ENCODE measurements around the gene C2CD4C. TPM values are rescaled to one million over a fixed set of nuclear protein-coding genes. Genes with fewer than 3 reads are reported as not detected.

C2CD4C gene
- total RNA-seq, 1 experiment from 2014 or later = 13.6 TPM

DNA sequence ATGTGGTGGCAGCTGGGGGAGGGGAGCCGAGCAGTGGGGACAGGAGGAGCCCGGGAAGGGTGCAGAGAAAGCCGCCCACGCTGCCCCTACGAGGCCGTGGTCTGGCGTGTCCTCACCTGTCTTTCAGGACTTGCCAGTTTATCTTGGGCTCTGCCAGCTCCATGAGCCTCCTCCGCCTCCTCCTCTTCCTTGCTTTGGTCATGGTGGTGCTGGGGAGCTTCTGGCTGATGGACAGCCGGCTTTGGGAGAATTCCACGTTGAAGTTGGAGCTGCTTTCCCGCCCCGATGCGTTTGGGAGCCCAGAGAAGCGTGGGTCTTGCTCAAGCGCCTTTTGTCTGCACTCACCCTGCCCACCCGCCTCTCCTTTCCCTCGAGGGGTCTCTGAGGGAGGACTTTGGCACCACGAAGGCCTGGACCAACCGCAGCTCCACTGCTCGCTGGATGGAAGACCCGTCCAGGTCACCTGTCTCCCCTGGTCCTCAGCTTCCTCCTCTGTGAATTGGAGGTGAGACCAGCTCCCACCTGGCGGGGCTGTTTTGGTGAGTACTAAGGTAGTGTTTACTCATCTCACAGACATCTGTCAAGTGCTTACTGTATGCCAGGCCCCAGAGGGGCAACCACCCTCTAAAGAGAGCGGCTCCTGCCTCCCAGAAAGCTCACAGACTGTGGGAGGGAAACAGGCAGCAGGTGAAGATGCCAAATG, 34.6 kb downstream of the C2CD4C start:
- intact Hi-C loops (cut with micrococcal nuclease; ENCODE audit: unreplicated experiment) = no loop called here
- in situ Hi-C loops (cut with HindIII; ENCODE audit: low pct_unique_long_range_greater_than_20kb, low sequenced_read_pairs) = no loop called here
- no peak for TF ChIP-seq POLR2AphosphoS5 (IDR thresholded peaks at IDR 0.05; ENCODE audit: low read depth, low read length)
- no peak for TF ChIP-seq SIN3A (IDR thresholded peaks at IDR 0.05; ENCODE audit: borderline replicate concordance, insufficient read depth, low read depth, low read length)
- TF ChIP-seq, protein P1, sequence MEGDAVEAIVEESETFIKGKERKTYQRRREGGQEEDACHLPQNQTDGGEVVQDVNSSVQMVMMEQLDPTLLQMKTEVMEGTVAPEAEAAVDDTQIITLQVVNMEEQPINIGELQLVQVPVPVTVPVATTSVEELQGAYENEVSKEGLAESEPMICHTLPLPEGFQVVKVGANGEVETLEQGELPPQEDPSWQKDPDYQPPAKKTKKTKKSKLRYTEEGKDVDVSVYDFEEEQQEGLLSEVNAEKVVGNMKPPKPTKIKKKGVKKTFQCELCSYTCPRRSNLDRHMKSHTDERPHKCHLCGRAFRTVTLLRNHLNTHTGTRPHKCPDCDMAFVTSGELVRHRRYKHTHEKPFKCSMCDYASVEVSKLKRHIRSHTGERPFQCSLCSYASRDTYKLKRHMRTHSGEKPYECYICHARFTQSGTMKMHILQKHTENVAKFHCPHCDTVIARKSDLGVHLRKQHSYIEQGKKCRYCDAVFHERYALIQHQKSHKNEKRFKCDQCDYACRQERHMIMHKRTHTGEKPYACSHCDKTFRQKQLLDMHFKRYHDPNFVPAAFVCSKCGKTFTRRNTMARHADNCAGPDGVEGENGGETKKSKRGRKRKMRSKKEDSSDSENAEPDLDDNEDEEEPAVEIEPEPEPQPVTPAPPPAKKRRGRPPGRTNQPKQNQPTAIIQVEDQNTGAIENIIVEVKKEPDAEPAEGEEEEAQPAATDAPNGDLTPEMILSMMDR (IDR thresholded peaks at IDR 0.05) = no peak
- TF ChIP-seq, protein P2, sequence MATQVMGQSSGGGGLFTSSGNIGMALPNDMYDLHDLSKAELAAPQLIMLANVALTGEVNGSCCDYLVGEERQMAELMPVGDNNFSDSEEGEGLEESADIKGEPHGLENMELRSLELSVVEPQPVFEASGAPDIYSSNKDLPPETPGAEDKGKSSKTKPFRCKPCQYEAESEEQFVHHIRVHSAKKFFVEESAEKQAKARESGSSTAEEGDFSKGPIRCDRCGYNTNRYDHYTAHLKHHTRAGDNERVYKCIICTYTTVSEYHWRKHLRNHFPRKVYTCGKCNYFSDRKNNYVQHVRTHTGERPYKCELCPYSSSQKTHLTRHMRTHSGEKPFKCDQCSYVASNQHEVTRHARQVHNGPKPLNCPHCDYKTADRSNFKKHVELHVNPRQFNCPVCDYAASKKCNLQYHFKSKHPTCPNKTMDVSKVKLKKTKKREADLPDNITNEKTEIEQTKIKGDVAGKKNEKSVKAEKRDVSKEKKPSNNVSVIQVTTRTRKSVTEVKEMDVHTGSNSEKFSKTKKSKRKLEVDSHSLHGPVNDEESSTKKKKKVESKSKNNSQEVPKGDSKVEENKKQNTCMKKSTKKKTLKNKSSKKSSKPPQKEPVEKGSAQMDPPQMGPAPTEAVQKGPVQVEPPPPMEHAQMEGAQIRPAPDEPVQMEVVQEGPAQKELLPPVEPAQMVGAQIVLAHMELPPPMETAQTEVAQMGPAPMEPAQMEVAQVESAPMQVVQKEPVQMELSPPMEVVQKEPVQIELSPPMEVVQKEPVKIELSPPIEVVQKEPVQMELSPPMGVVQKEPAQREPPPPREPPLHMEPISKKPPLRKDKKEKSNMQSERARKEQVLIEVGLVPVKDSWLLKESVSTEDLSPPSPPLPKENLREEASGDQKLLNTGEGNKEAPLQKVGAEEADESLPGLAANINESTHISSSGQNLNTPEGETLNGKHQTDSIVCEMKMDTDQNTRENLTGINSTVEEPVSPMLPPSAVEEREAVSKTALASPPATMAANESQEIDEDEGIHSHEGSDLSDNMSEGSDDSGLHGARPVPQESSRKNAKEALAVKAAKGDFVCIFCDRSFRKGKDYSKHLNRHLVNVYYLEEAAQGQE (IDR thresholded peaks at IDR 0.05; ENCODE audit: insufficient read depth in 1 of 2, low read depth in 2 of 2, low read length in 1 of 2) = no peak
- no peak for TF ChIP-seq TCF7L2 (IDR thresholded peaks at IDR 0.05; ENCODE audit: low read depth, low read length)
- H3K36me3 ChIP-seq (ENCODE audit: control insufficient read depth, insufficient read depth, low read length) = no peaks in the 10 kb centered on the region
- no TSS peak for BruUV-seq (replicated peaks)
- no peaks in the 10 kb centered on the region for H3K27me3 ChIP-seq (ENCODE audit: control insufficient read depth, insufficient read depth, low read length)
- ChIA-PET POLR2A (no interaction called here), CTCF (interaction anchor here (0.6 kb wide), 1 partner anchor 124 kb away, joined by 7 read pairs; no protein-coding TSS in a partner anchor)
- no peaks in the 10 kb centered on the region for H3K4me1 ChIP-seq (ENCODE audit: control insufficient read depth, insufficient read depth, low read length)
- ATAC-seq = no peak
- no peak for DNase-seq (ENCODE audit: low read depth, low spot score)
- no peak overlapping the region for H3K4me3 ChIP-seq (ENCODE audit: low read depth in 2 of 2, low read length in 2 of 2)
- no peak overlapping the region for H3K27ac ChIP-seq (ENCODE audit: low read length)
- H3K9me3 ChIP-seq (ENCODE audit: control insufficient read depth, insufficient read depth, low read depth, low read length) = no peaks in the 10 kb centered on the region

DNA sequence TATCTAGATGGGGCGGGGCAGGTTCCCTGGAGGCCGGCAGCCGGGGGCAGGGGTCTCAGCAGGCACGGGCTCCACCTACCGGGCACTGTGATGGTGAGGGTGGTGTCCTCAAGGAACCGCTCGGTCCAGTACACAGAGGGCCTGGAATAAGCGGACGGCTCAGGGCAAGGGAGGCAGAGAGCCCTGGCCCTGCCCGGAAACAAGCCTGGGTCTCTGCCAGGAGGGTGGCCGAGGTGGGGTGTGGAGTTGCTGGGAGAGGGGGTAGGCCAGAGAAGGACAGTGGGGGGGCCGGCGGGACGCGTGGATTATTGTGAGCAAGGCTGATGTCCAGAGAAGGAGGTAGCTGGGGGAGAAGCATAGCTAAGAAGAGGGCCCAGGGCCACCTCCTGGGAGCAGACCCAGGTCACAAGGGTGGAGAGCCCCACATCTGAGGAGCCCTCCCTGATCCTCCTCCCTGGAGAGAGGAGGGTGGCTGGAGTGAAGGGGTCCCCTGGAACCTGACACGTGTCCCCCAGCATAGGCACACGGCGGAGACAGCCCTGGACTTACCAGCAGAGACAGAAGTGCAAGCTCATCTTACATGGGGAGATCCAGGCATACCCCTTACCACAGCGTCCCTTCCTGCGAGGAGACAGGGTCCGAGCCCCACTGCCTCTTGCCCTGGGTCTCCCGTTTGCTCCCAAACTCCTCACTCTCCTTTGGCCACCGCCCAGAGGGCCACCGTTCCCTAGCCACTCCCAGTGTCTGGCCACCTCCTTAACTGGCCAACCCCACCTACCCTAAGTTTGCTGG, 35.4 kb downstream of the C2CD4C start:
- no peak for TF ChIP-seq TCF7L2 (IDR thresholded peaks at IDR 0.05; ENCODE audit: low read depth, low read length)
- TF ChIP-seq POLR2AphosphoS5 (IDR thresholded peaks at IDR 0.05; ENCODE audit: low read depth, low read length) = no peak
- TF ChIP-seq, protein P1 (IDR thresholded peaks at IDR 0.05) = no peak; the same call in 1 of the 2 replicates
- TF ChIP-seq, protein P2 (IDR thresholded peaks at IDR 0.05; ENCODE audit: insufficient read depth in 1 of 2, low read depth in 2 of 2, low read length in 1 of 2) = no peak
- TF ChIP-seq SIN3A (IDR thresholded peaks at IDR 0.05; ENCODE audit: borderline replicate concordance, insufficient read depth, low read depth, low read length) = no peak
- no peaks in the 10 kb centered on the region for H3K36me3 ChIP-seq (ENCODE audit: control insufficient read depth, insufficient read depth, low read length)
- BruUV-seq (replicated peaks) = no TSS peak
- CTCF ChIA-PET = interaction anchor here (0.6 kb wide), 1 partner anchor 125 kb away, joined by 7 read pairs; no protein-coding TSS in a partner anchor
- H3K27me3 ChIP-seq (ENCODE audit: control insufficient read depth, insufficient read depth, low read length) = no peaks in the 10 kb centered on the region
- H3K27ac ChIP-seq (ENCODE audit: low read length) = no peak overlapping the region
- no peaks in the 10 kb centered on the region for H3K9me3 ChIP-seq (ENCODE audit: control insufficient read depth, insufficient read depth, low read depth, low read length)
- DNase-seq (ENCODE audit: low read depth, low spot score) (no peak), ATAC-seq (no peak)
- intact Hi-C loops (cut with micrococcal nuclease; ENCODE audit: unreplicated experiment) (no loop called here), in situ Hi-C loops (cut with HindIII; ENCODE audit: low pct_unique_long_range_greater_than_20kb, low sequenced_read_pairs) (no loop called here)
- POLR2A ChIA-PET = no interaction called here
- H3K4me1 ChIP-seq (ENCODE audit: control insufficient read depth, insufficient read depth, low read length) = no peaks in the 10 kb centered on the region
- no peak overlapping the region for H3K4me3 ChIP-seq (ENCODE audit: low read depth in 2 of 2, low read length in 2 of 2)
